GM12864 (cell line): ENCODE data around the gene CASP2.

Experiments
- DNase-seq: peaks from one replicate; pipeline ENCODE4 v3.0.0-alpha.2; 2011; ENCODE audit warnings: low read depth
- H3K4me3 ChIP-seq: 2 replicates; pipeline ENCODE4 v1.5.1; 2011; ENCODE audit warnings: mild to moderate bottlenecking, low read depth, low read length, control low read depth
- TF ChIP-seq, protein P1 (sequence below): IDR thresholded peaks from 2 replicates; pipeline ENCODE4 v1.5.1; 2011; ENCODE audit warnings: low read depth, mild to moderate bottlenecking, moderate library complexity, low read length, control low read depth, inconsistent platforms; ENCODE audit errors: missing control alignments

CASP2 gene

DNA sequence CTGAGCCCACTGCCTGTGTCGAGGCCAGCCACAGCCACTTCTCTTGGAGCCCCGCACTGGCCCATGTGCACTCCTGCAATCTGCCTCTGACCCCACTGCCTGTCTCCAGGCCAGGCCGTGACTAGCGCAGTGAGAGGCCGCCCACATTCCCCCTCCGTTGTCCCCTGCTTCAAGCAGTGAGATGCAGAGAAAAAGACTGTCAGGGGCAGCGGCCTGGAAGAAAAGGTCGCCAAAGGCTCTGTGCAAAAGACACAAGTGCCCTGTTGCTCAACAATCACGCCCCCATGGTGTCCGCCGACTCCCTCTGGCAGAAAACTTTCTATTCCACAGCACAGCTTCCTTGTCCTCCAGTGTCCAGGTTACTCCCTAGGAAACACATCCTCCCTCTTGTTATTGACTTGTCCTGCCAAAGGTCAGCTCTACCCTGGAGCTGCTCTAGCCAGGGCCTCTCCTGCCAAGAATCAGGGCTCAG lies 64.4 kb downstream of the CASP2 start:
- TF ChIP-seq, protein P1, sequence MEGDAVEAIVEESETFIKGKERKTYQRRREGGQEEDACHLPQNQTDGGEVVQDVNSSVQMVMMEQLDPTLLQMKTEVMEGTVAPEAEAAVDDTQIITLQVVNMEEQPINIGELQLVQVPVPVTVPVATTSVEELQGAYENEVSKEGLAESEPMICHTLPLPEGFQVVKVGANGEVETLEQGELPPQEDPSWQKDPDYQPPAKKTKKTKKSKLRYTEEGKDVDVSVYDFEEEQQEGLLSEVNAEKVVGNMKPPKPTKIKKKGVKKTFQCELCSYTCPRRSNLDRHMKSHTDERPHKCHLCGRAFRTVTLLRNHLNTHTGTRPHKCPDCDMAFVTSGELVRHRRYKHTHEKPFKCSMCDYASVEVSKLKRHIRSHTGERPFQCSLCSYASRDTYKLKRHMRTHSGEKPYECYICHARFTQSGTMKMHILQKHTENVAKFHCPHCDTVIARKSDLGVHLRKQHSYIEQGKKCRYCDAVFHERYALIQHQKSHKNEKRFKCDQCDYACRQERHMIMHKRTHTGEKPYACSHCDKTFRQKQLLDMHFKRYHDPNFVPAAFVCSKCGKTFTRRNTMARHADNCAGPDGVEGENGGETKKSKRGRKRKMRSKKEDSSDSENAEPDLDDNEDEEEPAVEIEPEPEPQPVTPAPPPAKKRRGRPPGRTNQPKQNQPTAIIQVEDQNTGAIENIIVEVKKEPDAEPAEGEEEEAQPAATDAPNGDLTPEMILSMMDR: no peak
- H3K4me3 ChIP-seq: no peak overlapping the region
- DNase-seq: no peak

DNA sequence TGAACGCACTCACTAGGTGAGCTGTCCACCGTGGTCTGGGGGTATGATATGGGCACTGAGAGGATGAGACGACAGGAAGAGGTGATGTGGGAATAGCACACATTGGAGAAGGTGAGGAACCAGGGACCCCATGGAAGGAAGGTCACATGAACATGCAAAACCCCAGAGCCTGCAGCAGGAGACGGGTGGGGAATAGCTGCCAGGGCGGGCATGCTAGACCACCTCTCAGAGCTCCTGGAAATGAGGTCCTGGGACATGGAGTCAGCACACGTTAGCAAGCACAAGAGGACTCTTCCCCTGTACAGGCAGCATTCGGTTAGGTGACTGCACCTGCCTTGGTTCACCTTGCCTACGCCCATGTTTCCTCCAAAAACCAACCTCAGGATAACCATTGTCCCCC lies 66.2 kb downstream of the CASP2 start:
- DNase-seq: no peak
- H3K4me3 ChIP-seq: no peak overlapping the region
- TF ChIP-seq, protein P1: no peak

DNA sequence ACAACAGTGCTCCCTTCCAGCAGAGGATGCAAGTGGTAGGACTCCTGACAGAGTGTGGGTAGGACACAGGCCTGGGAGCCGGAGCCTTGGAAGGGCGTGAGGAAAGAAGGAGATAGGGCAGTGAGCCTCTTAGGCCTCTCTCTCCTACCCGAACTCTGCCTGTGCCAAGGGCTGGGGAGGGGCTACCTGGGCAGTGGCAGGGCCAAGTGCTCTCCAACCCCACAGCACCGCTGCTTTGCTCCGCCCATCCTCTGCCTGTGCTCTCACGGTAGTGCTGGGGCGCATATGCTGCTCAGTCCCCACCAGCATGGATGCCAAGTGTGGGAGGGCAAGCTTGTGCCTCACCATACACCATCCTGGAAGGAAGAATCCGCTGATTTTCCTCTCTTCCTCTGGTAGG lies 66.8 kb downstream of the CASP2 start:
- DNase-seq: no peak
- TF ChIP-seq, protein P1: no peak
- no peak overlapping the region for H3K4me3 ChIP-seq

DNA sequence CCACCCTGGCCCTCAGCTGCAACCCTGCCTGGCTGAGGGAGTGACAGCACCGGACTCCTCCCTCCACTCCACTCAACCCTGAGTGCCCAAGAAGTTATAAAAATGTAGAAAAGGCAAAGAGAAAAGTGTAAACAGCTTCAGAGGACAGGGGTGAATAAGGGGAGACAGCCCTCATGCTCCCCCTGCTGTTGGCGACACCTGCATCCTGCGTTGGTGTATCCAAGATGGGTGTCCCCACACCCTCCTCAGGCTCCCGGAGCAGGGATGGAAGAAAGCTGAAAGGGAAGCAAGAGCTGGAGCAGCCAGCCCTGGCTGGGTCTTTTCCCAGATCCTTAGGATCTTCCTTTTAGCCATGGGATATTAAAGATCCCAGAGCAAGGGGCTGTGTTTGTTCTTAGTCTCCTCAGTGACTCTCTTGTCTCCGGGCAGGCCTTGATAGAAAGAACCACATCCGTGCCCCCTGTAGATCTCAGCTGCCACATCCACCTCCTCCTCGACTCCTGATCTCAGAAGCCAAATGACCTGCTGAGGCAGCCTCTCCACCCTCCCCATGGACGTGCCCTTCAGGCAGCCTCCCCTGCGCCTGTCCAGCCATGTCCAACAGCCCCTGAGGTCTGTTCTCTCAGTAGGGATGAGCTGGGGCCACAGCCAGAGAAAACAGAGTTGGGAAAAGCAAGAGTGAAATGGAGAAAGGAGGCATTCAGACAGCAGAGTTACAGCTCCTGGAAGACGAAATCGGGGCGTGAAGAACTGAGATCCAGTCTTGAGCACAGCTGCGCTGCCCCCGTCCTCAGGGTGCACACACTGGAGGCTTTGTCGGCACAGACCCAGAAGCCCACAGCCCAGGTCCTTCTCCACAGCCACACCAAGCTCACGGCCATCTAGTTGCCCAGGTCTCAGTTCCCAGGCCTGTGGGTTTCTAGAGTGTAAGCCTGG lies 67.6 kb downstream of the CASP2 start:
- no peak overlapping the region for H3K4me3 ChIP-seq
- DNase-seq: no peak
- TF ChIP-seq, protein P1: peak; percentile 27

DNA sequence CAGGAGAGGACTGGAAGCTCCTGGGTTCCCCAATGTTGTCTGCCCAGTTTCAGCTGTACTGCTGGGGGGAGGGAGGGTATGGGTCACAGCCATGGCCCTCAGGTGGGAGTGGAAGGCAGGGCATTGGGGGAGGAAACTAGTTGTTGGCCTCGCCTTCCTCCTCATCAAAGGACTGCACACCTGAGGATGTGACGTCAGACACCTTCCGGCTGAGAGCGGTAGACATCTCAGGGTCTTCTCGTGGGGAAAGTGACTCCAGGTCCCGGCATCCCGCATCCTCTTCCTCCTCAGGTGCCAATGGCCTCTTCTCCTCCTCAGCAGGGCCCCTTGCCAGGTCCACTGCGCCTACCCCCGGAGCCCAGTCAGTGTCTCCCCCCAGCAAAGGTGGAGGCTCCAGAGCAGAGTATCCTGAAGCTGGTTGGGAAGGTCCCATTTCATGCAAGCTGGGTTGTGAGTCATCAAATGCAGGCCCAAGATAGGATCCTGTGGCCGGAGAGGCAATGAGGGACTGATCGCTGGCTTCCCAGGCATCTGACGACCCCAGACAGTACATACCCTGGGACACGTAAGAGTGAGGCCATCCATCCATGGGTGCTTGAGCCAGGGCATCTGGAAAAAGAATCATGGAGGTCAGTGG lies 68.4 kb downstream of the CASP2 start:
- no peak for DNase-seq
- H3K4me3 ChIP-seq: no peak overlapping the region
- TF ChIP-seq, protein P1: no peak
